ENCODE measurements around the gene ADAMTS6. TPM values are rescaled to one million over a fixed set of nuclear protein-coding genes. Genes with fewer than 3 reads are reported as not detected.

ADAMTS6 gene
- total RNA-seq, 4 donors from 2014 or later = 2.9 to 16.5 (median 7.3) TPM

DNA sequence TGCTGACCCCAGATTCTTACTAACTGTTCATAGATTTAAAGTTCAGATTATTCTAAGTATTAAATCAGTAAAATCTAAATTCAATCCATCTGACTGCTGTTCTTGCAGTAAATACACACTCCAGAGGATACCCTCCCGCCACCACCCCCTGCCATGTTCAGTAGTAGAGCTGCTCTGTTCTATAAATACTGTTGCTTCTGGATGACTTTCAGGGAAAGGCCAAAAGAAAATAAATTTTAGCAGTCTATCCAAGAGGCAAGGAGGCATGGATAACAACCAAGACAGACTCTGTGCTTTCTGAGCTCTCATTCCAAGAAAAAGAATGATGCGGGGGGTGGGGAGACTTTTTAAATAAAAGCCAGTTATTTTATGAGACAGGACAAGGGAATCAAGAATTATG lies 115.1 kb downstream of the ADAMTS6 start:
- 19 to 26% methylated on average over 2 of the region's 2 CpGs for WGBS, 2 donors
- no peaks in the 10 kb centered on the region for H3K36me3 ChIP-seq
- no peak for TF ChIP-seq EP300 (IDR thresholded peaks at IDR 0.05)
- no peak for TF ChIP-seq CTCF (IDR thresholded peaks at IDR 0.05)
- no peak for TF ChIP-seq POLR2A (IDR thresholded peaks at IDR 0.05)
- no peak for DNase-seq (ENCODE audit: low spot score in 2 of 2)
- H3K27me3 ChIP-seq = no peaks in the 10 kb centered on the region
- no peak overlapping the region for H3K4me3 ChIP-seq
- no peaks in the 10 kb centered on the region for H3K9me3 ChIP-seq
- peak overlapping the region in 1 of 4 donors; percentile 37 for H3K27ac ChIP-seq
- peaks cover 0 to 21% (median 0%) of the 10 kb centered on the region in 4 donors for H3K4me1 ChIP-seq

- WGBS, 2 donors = 65 to 75% methylated on average over 2 of the region's 2 CpGs
- TF ChIP-seq POLR2A (IDR thresholded peaks at IDR 0.05) = no peak
- no peak for TF ChIP-seq CTCF (IDR thresholded peaks at IDR 0.05)
- TF ChIP-seq EP300 (IDR thresholded peaks at IDR 0.05) = no peak
- no peak for DNase-seq (ENCODE audit: low spot score in 2 of 2)
- Histone ChIP-seq H3K9me3 (no peaks in the 10 kb centered on the region), H3K4me3 (no peak overlapping the region), H3K27me3 (no peaks in the 10 kb centered on the region), H3K4me1 (peaks cover 0 to 21% (median 0%) of the 10 kb centered on the region in 4 donors), H3K36me3 (no peaks in the 10 kb centered on the region), H3K27ac (peak overlapping the region in 3 of 4 donors; percentile 28 to 86 (median 74))
Measured at GRCh38 chr5:65364907-65365306, 116.8 kb downstream of the ADAMTS6 start.

DNA sequence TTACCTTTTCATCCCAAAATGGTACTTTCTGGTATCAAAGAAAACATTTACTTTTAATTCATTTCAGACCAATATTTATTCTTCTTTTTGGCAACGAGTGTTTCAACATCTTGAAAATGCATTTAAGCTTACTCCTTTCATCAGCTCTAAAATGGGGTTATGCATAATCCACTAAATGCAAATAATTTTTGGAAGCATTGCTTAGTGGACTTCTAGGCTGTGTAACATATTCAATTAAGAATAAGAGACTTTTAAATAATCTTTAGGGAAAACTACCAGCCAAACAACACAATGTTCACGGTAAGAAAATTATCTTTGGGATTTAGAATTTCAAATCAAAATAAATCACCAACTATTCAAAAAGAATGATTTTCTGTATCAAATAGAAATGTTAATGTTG lies 118.2 kb downstream of the ADAMTS6 start:
- H3K36me3 ChIP-seq = no peaks in the 10 kb centered on the region
- H3K4me3 ChIP-seq = no peak overlapping the region
- H3K27ac ChIP-seq = peak overlapping the region in 2 of 4 donors; percentile 74 to 86
- H3K9me3 ChIP-seq = no peaks in the 10 kb centered on the region
- TF ChIP-seq CTCF (IDR thresholded peaks at IDR 0.05) = no peak
- no peak for TF ChIP-seq EP300 (IDR thresholded peaks at IDR 0.05)
- no peak for TF ChIP-seq POLR2A (IDR thresholded peaks at IDR 0.05)
- 55 to 58% methylated on average over 2 of the region's 2 CpGs for WGBS, 2 donors
- no peak for DNase-seq (ENCODE audit: low spot score in 2 of 2)
- no peaks in the 10 kb centered on the region for H3K27me3 ChIP-seq
- H3K4me1 ChIP-seq = peaks cover 0 to 21% (median 0%) of the 10 kb centered on the region in 4 donors

GRCh38 chr5:65359981-65360380 lies 121.7 kb downstream of the ADAMTS6 start:
- 84 to 86% methylated on average over 5 of the region's 5 CpGs for WGBS, 2 donors

DNA sequence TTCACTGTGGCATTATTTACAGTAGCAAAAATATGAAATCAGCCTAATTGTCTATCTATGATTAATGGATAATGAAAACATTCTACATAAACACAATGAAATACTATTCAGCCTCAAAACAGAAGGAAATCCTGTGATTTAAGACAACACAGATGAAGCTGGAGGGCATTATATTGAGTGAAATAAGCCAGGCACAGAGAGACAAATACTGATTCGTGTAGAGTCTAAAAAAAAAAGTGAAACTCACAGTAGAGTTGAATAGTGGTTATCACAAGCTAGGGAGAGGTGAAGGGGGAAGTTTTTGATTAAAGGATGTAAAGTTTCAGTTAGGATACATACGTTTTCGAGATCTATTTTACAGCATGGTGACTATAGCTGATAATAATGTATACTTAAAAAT lies 122.2 kb downstream of the ADAMTS6 start:
- Histone ChIP-seq H3K27ac (no peak overlapping the region), H3K36me3 (no peaks in the 10 kb centered on the region), H3K4me1 (peaks cover 0 to 10% (median 0%) of the 10 kb centered on the region in 4 donors), H3K9me3 (no peaks in the 10 kb centered on the region), H3K27me3 (no peaks in the 10 kb centered on the region), H3K4me3 (no peak overlapping the region)
- no peak for TF ChIP-seq CTCF (IDR thresholded peaks at IDR 0.05)
- no peak for TF ChIP-seq POLR2A (IDR thresholded peaks at IDR 0.05)
- no peak for TF ChIP-seq EP300 (IDR thresholded peaks at IDR 0.05)
- DNase-seq (ENCODE audit: low spot score in 2 of 2) = no peak
- 72 to 73% methylated on average over 3 of the region's 3 CpGs for whole genome bisulfite sequencing, 2 donors

More at GRCh38 chr5:65359981-65360380, 121.7 kb downstream of the ADAMTS6 start:
- Histone ChIP-seq H3K27ac (no peak overlapping the region), H3K36me3 (no peaks in the 10 kb centered on the region), H3K4me1 (peaks cover 0 to 13% (median 0%) of the 10 kb centered on the region in 4 donors), H3K9me3 (no peaks in the 10 kb centered on the region), H3K27me3 (no peaks in the 10 kb centered on the region), H3K4me3 (no peak overlapping the region)
- no peak for DNase-seq (ENCODE audit: low spot score in 2 of 2)
- TF ChIP-seq CTCF (IDR thresholded peaks at IDR 0.05) = no peak
- TF ChIP-seq EP300 (IDR thresholded peaks at IDR 0.05) = no peak
- no peak for TF ChIP-seq POLR2A (IDR thresholded peaks at IDR 0.05)

All from tibial nerve (tissue), 4 donors.